HEK293T (cell line): ENCODE data around the gene BMP8B.
A peak's percentile ranks its signal among the peaks of the same experiment; 100 is the strongest.
"Not testable (repeated sequence)": the region's sequence is repeated elsewhere in the genome, so short reads cannot be mapped to it uniquely, and the experiment has no call there.

ENCODE experiments used
- CTCF ChIA-PET: fragments of 350-600 bp; formaldehyde crosslinking; extraction: SDS; loops from one replicate; lab custom pipeline; 2021; ENCODE audit warnings: antibody characterized with exemption, inconsistent platforms; lab: Yijun Ruan, JAX
- POLR2A ChIA-PET: fragments of 350-600 bp; formaldehyde crosslinking; extraction: SDS; loops from one replicate; lab custom pipeline; 2020; ENCODE audit warnings: antibody characterized with exemption, inconsistent platforms; lab: Yijun Ruan, JAX
- DNase-seq: peaks from one replicate; pipeline ENCODE4 v3.0.0; 2012; ENCODE audit warnings: mixed read lengths; ENCODE audit errors: extremely low spot score
- ARNT ChIP-seq: fragments of 450-650 bp; IDR thresholded peaks from 2 replicates; pipeline ENCODE4 v1.6.1; 2017; ENCODE audit warnings: mild to moderate bottlenecking
- BHLHE40 ChIP-seq: fragments of 450-650 bp; IDR thresholded peaks from 2 replicates; pipeline ENCODE4 v1.6.1; 2016; ENCODE audit warnings: mild to moderate bottlenecking, moderate library complexity, borderline replicate concordance
- CTBP1 ChIP-seq: fragments of 450-650 bp; IDR thresholded peaks from 2 replicates; pipeline ENCODE4 v1.6.1; 2016; ENCODE audit warnings: borderline replicate concordance
- ELF4 ChIP-seq: fragments of 450-650 bp; IDR thresholded peaks from 2 replicates; pipeline ENCODE4 v1.6.1; 2017; ENCODE audit warnings: antibody characterized with exemption
- FOXA1 ChIP-seq: fragments of 450-650 bp; IDR thresholded peaks from 2 replicates; pipeline ENCODE4 v1.6.1; 2016; ENCODE audit warnings: mild to moderate bottlenecking
- FOXK2 ChIP-seq: fragments of 450-650 bp; IDR thresholded peaks from 2 replicates; pipeline ENCODE4 v1.6.1; 2016; ENCODE audit warnings: mild to moderate bottlenecking
- FOXM1 ChIP-seq: fragments of 450-650 bp; IDR thresholded peaks from 2 replicates; pipeline ENCODE4 v1.6.1; 2017; ENCODE audit warnings: mild to moderate bottlenecking, borderline replicate concordance
- HDGF ChIP-seq: fragments of 450-650 bp; IDR thresholded peaks from 2 replicates; pipeline ENCODE4 v1.6.1; 2017; ENCODE audit warnings: antibody characterized with exemption, borderline replicate concordance
- L3MBTL2 ChIP-seq: fragments of 450-650 bp; conservative IDR thresholded peaks from 2 replicates; pipeline ENCODE4 v1.6.1; 2016; ENCODE audit warnings: mild to moderate bottlenecking
- LEF1 ChIP-seq: fragments of 450-650 bp; IDR thresholded peaks from 2 replicates; pipeline ENCODE4 v1.6.1; 2017; ENCODE audit warnings: mild to moderate bottlenecking, borderline replicate concordance
- NFRKB ChIP-seq: fragments of 450-650 bp; IDR thresholded peaks from 2 replicates; pipeline ENCODE4 v1.6.1; 2016; ENCODE audit warnings: mild to moderate bottlenecking, moderate library complexity
- SP1 ChIP-seq: fragments of 450-650 bp; IDR thresholded peaks from 2 replicates; pipeline ENCODE4 v1.6.1; 2017
- SUZ12 ChIP-seq: fragments of 450-650 bp; IDR thresholded peaks from 2 replicates; pipeline ENCODE4 v1.6.1; 2016; ENCODE audit warnings: mild to moderate bottlenecking
- TARDBP ChIP-seq: fragments of 450-650 bp; IDR thresholded peaks from 2 replicates; pipeline ENCODE4 v1.6.1; 2016
- ZNF384 ChIP-seq: fragments of 450-650 bp; IDR thresholded peaks from 2 replicates; pipeline ENCODE4 v1.6.1; 2016
- TF ChIP-seq, protein P1 (sequence below): fragments of 450-650 bp; IDR thresholded peaks from 2 replicates; pipeline ENCODE4 v1.6.1; 2016

Gene BMP8B

GRCh38 chr1:39826583-39826982, 37.9 kb upstream of the BMP8B start:
- DNase-seq: peak; percentile 28
- POLR2A ChIA-PET: interaction anchor here (1.7 kb wide), 1 partner anchor 75 kb away, joined by 5 read pairs; the partner anchor contains the start of gene MYCL
- TF ChIP-seq LEF1 (no peak), TARDBP (no peak), FOXA1 (no peak), FOXK2 (no peak), ZNF384 (0 out of 2 replicates have a peak, but pooled peaks have one; percentile 19), ARNT (no peak), ELF4 (no peak), SP1 (no peak), CTBP1 (no peak), HDGF (no peak), SUZ12 (no peak), L3MBTL2 (0 out of 2 replicates have a peak, but pooled peaks have one; percentile 16), BHLHE40 (no peak), NFRKB (no peak)
- TF ChIP-seq, protein P1, sequence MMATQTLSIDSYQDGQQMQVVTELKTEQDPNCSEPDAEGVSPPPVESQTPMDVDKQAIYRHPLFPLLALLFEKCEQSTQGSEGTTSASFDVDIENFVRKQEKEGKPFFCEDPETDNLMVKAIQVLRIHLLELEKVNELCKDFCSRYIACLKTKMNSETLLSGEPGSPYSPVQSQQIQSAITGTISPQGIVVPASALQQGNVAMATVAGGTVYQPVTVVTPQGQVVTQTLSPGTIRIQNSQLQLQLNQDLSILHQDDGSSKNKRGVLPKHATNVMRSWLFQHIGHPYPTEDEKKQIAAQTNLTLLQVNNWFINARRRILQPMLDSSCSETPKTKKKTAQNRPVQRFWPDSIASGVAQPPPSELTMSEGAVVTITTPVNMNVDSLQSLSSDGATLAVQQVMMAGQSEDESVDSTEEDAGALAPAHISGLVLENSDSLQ: no peak
- CTCF ChIA-PET: interaction anchor here (0.9 kb wide), 1 partner anchor 76 kb away, joined by 3 read pairs; no protein-coding TSS in a partner anchor

- no peak for DNase-seq
- POLR2A ChIA-PET: interaction anchor here (1.1 to 1.7 kb wide), 2 partner anchors 62 to 76 kb away, joined by 4 to 5 read pairs; partner anchors contain the start of gene MYCL
- TF ChIP-seq ELF4 (no peak), L3MBTL2 (no peak), FOXK2 (no peak), ZNF384 (no peak), SUZ12 (no peak), BHLHE40 (no peak), HDGF (no peak), NFRKB (no peak), TARDBP (no peak), CTBP1 (no peak), LEF1 (no peak), FOXA1 (no peak), SP1 (no peak), ARNT (no peak), FOXM1 (no peak)
- TF ChIP-seq, protein P1: no peak
- CTCF ChIA-PET: interaction anchor here (0.9 kb wide), 1 partner anchor 77 kb away, joined by 3 read pairs; no protein-coding TSS in a partner anchor
Observed at GRCh38 chr1:39825432-39825941, 36.8 kb upstream of the BMP8B start.

DNA sequence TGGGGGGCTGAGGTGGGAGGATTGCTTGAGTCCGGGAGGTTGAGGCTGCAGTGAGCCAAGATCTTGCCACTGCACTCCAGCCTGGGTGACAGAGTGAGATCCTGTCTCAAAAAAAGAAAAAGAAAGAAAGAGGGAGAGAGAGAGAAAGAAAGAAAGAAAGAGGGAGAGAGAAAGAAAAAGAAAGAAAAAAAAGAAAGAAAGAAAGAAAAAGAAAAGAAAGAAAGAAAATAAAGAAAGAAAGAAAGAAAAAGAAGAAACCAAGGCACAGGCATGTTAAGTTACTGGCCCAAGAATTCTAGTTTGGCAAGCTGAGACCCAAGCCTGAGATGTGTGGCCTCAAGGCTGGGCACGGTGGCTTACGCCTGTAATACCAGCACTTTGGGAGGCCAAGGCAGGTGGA, 34.8 kb upstream of the BMP8B start:
- POLR2A ChIA-PET, DNase-seq: not testable (repeated sequence)
- CTCF ChIA-PET: interaction anchor here (1.3 to 2.1 kb wide), 2 partner anchors 79 to 96 kb away, joined by 3 to 5 read pairs; no protein-coding TSS in a partner anchor

- ChIA-PET POLR2A (no interaction called here), CTCF (interaction anchor here (0.6 to 2.1 kb wide), 5 partner anchors 22 to 211 kb away, joined by 3 to 7 read pairs (median 4); no protein-coding TSS in a partner anchor)
- no peak for DNase-seq
- no peak for TF ChIP-seq FOXK2
- TF ChIP-seq FOXA1: no peak
- no peak for TF ChIP-seq L3MBTL2
- TF ChIP-seq SUZ12: no peak
- TF ChIP-seq ARNT: no peak
Observed at GRCh38 chr1:39822146-39822545, 33.5 kb upstream of the BMP8B start.

DNA sequence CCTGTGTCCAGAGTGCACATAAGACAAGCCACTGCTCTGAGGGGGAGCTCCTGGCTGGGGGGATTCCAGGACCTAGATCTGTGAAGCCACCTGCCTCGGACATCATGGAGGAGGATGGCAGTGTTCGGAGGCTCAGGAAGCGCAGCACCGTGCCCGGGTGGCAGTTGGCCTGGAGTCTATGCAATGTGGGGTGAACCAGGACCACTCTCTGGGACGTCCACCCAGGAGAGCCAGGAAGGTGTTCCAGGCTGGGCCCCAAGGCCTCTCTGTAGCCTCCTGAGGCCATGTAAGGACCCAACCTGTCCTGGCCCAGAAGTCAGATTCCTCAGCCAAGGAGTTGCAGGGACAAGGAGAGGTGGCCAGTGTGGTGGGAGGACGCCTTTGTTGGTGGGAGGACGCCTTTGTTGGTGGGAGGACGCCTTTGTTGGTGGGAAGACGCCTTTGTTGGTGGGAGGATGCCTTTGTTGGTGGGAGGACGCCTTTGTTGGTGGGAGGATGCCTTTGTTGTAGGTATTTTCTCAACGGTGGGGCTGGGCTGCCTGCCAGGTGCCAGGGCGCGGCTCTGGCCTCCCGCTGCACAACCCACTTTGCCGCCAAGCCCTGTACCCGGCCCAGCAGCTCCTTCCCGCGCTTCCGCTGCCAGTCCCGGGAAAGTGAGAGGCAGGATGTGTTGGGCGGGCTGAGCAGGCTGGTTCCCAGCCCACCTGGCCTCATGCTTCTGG, 30.6 kb upstream of the BMP8B start:
- DNase-seq: no peak
- CTCF ChIA-PET: interaction anchor here (0.6 to 0.9 kb wide), 2 partner anchors 101 to 155 kb away, joined by 3 read pairs; no protein-coding TSS in a partner anchor
- POLR2A ChIA-PET: no interaction called here
- TF ChIP-seq, protein P1: no peak
- no peak for TF ChIP-seq CTBP1
- TF ChIP-seq TARDBP: no peak
- TF ChIP-seq SUZ12: no peak
- TF ChIP-seq ELF4: no peak
- TF ChIP-seq ARNT: no peak
- no peak for TF ChIP-seq LEF1
- no peak for TF ChIP-seq FOXA1

DNA sequence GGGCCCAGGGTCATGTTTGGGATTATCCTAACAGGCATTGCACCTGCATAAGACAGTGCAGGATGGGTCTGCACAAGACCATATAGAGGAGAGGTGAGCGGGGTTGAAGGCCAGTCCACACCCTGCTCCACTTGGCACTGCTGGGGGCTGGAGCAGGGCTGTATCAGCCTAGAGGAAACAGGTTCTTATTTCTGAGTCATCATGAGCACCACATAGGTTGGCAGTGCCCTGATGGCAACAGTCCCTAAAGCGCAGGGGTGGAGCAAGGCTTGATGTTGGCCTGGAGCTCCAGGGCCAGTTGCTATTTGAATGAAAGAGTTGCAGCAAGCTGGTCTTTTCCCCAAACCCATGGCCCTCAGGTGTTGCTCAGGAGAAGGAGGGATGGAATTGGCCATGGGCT, 29.8 kb upstream of the BMP8B start:
- ChIA-PET CTCF (interaction anchor here (2.4 kb wide), 1 partner anchor 83 kb away, joined by 11 read pairs; the partner anchor contains the start of gene MYCL), POLR2A (no interaction called here)
- TF ChIP-seq ZNF384 (no peak), CTBP1 (no peak), HDGF (no peak), TARDBP (no peak), BHLHE40 (no peak), FOXA1 (no peak), FOXK2 (no peak), SUZ12 (no peak), LEF1 (no peak), SP1 (no peak)
- TF ChIP-seq, protein P1: no peak
- DNase-seq: no peak

DNA sequence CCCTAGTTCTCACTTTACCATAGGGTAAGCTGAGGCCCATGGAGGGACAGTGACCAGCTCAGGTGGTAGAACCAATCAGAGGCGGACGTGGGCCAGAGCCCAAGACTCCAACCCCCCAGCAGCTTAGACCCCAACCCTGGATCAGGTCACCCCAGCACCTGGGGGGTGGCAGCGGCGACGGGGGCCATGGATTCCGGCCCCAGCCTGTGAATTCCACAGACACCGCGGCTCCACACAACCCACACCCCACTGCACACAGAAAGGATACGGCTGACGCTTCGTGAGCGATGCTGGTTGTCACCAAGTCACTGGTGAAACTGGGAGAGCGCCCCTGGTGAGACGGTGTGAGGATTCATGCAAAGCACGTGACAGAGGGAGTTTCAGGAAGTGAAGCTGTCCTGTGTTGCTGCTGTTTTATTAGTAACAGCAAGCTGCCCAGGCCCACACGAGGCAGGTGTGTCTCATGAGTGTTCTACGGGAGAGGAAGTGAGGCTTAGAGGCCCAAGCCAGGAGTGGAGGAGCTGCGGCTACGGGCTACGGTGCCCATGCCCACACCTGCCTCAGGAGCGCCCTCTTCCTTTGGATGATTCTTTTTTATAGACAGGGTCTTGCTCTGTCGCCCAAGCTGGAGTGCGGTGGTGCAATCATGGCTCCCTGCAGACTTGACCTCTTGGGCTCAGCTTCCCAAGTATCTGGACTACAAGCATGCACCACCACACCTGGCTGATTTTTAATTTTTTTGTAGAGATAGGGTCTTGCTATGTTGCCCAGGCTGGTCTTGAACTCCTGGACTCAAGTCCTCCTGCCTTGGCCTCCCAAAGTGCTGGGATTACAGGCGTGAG, 28.6 kb upstream of the BMP8B start:
- DNase-seq: not testable (repeated sequence)
- CTCF ChIA-PET: interaction anchor here (0.6 to 2.4 kb wide), 7 partner anchors 14 to 157 kb away, joined by 3 to 11 read pairs (median 4); partner anchors contain the start of gene MYCL
- POLR2A ChIA-PET: interaction anchor here (0.6 kb wide), 1 partner anchor 102 kb away, joined by 3 read pairs; no protein-coding TSS in a partner anchor
